SK-N-SH (cell line): ENCODE data around the gene SYT1. TPM values are rescaled to one million over a fixed set of nuclear protein-coding genes. Genes with fewer than 3 reads are reported as not detected.

ENCODE experiments used
- CTCF ChIA-PET: fragments of 300-600, 350-600 bp; formaldehyde crosslinking; extraction: SDS; loops from one replicate; lab custom pipeline; 2021; lab: Yijun Ruan, JAX
- POLR2A ChIA-PET: fragments of 350-600 bp; sonication (Branson Sonifier 250); formaldehyde crosslinking; extraction: SDS; loops from one replicate; lab custom pipeline; 2020; ENCODE audit warnings: antibody characterized with exemption, inconsistent platforms; lab: Yijun Ruan, JAX
- DNase-seq: peaks from one replicate; pipeline ENCODE4 v3.0.0; 2012
- H2AFZ ChIP-seq: fragments of 200-600 bp; sonication (generic); 2 replicates; pipeline ENCODE4 v1.8.1; 2016; ENCODE audit warnings: antibody characterized with exemption, mild to moderate bottlenecking, low read depth
- H3F3A ChIP-seq: fragments of 200-600 bp; sonication (generic); replicated peaks from 2 replicates; pipeline ENCODE3; 2016; ENCODE audit warnings: antibody characterized with exemption, mild to moderate bottlenecking; ENCODE audit not compliant: insufficient read depth
- H3K27ac ChIP-seq, 2 experiments: fragments of 200-500 bp in 1 of 2; fragments of 200-600 bp in 1 of 2; sonication (Bioruptor generic) in 1 of 2; sonication (generic), shearing (Covaris generic) in 1 of 2; 2 replicates each; pipeline versions ENCODE4 v1.5.1 to v1.6.1; 2014 to 2016; ENCODE audit warnings: low read depth in 2 of 2, inconsistent platforms in 1 of 2, low read length in 1 of 2, mild to moderate bottlenecking in 1 of 2, mixed read lengths in 1 of 2
- H3K27me3 ChIP-seq: fragments of 200-600 bp; sonication (generic), shearing (Covaris generic); 2 replicates; pipeline ENCODE4 v1.6.1; 2016; ENCODE audit warnings: mixed run types; ENCODE audit not compliant: insufficient read depth
- H3K36me3 ChIP-seq, 2 experiments: fragments of 200-500 bp in 1 of 2; fragments of 200-600 bp in 1 of 2; sonication (Bioruptor generic) in 1 of 2; sonication (generic) in 1 of 2; replicated peaks in 1 of 2; 2 replicates each; pipeline versions ENCODE3 to v1.5.1; 2014 to 2016; ENCODE audit warnings: low read length in 1 of 2, mild to moderate bottlenecking in 1 of 2; ENCODE audit not compliant: insufficient read depth in 2 of 2, control insufficient read depth in 1 of 2
- H3K4me1 ChIP-seq, 2 experiments: fragments of 200-500 bp in 1 of 2; fragments of 200-600 bp in 1 of 2; sonication (Bioruptor generic) in 1 of 2; sonication (generic), shearing (Covaris generic) in 1 of 2; 2 replicates each; pipeline versions ENCODE4 v1.5.1 to v1.6.1; 2014 to 2016; ENCODE audit warnings: low read depth in 1 of 2, low read length in 1 of 2, mixed run types in 1 of 2; ENCODE audit not compliant: insufficient read depth in 2 of 2, control insufficient read depth in 1 of 2
- H3K4me2 ChIP-seq: fragments of 200-600 bp; sonication (generic), shearing (Covaris generic); 2 replicates; pipeline ENCODE4 v1.6.1; 2017; ENCODE audit warnings: mixed run types
- H3K4me3 ChIP-seq, 2 experiments: fragments of 200-500 bp in 1 of 2; fragments of 200-600 bp in 1 of 2; sonication (Bioruptor generic) in 1 of 2; sonication (generic), shearing (Covaris generic) in 1 of 2; 2 replicates each; pipeline versions ENCODE4 v1.5.1 to v1.8.1; 2014 to 2016; ENCODE audit warnings: low read depth in 2 of 2, inconsistent platforms in 1 of 2, low read length in 1 of 2, mild to moderate bottlenecking in 1 of 2, mixed read lengths in 1 of 2, moderate library complexity in 1 of 2
- H3K79me2 ChIP-seq: fragments of 200-600 bp; sonication (generic); 2 replicates; pipeline ENCODE4 v1.8.1; 2017; ENCODE audit warnings: mild to moderate bottlenecking; ENCODE audit not compliant: insufficient read depth
- H3K9ac ChIP-seq: fragments of 200-600 bp; sonication (generic); 2 replicates; pipeline ENCODE4 v1.6.1; 2017; ENCODE audit warnings: mixed run types
- H3K9me2 ChIP-seq: fragments of 200-600 bp; sonication (generic); 2 replicates; pipeline ENCODE4 v1.6.1; 2017; ENCODE audit warnings: mixed run types
- H3K9me3 ChIP-seq: fragments of 200-600 bp; sonication (generic); 2 replicates; pipeline ENCODE4 v1.6.1; 2017; ENCODE audit warnings: mixed run types, mild to moderate bottlenecking, moderate library complexity
- H4K20me1 ChIP-seq: fragments of 200-600 bp; sonication (generic); 2 replicates; pipeline ENCODE4 v1.6.1; 2017; ENCODE audit warnings: mild to moderate bottlenecking, mixed run types; ENCODE audit not compliant: insufficient read depth
- EZH2phosphoT487 ChIP-seq: fragments of 200-600 bp; sonication (generic); IDR thresholded peaks from 2 replicates; pipeline ENCODE4 v1.6.1; 2017; ENCODE audit warnings: low read depth, mixed run types, mild to moderate bottlenecking, antibody characterized with exemption, moderate library complexity, borderline replicate concordance
- FOSL2 ChIP-seq: IDR thresholded peaks from 2 replicates; pipeline ENCODE4 v1.4.0; 2012; ENCODE audit warnings: low read depth, mild to moderate bottlenecking, moderate library complexity, borderline replicate concordance
- JUND ChIP-seq: IDR thresholded peaks from 2 replicates; pipeline ENCODE4 v1.4.0; 2012
- NFIC ChIP-seq: IDR thresholded peaks from 2 replicates; pipeline ENCODE4 v1.4.0; 2012; ENCODE audit warnings: borderline replicate concordance
- POLR2AphosphoS5 ChIP-seq: IDR thresholded peaks from 2 replicates; pipeline ENCODE4 v1.6.1; 2012; ENCODE audit warnings: low read depth, low read length
- RXRA ChIP-seq: IDR thresholded peaks from 2 replicates; pipeline ENCODE4 v1.4.0; 2012; ENCODE audit warnings: low read depth, mild to moderate bottlenecking, borderline replicate concordance
- SIN3A ChIP-seq: IDR thresholded peaks from 2 replicates; pipeline ENCODE4 v1.6.1; 2012; ENCODE audit warnings: low read depth, mild to moderate bottlenecking, low read length, moderate library complexity, borderline replicate concordance
- TAF1 ChIP-seq: IDR thresholded peaks from 2 replicates; pipeline ENCODE4 v1.6.1; 2012; ENCODE audit warnings: low read depth, mild to moderate bottlenecking, low read length, moderate library complexity, borderline replicate concordance
- TEAD4 ChIP-seq: IDR thresholded peaks from 2 replicates; pipeline ENCODE4 v1.4.0; 2012; ENCODE audit warnings: mild to moderate bottlenecking, borderline replicate concordance; ENCODE audit not compliant: insufficient read depth
- WGBS: methylation state at CpG from one replicate; pipeline ENCODE4 v1.1.6; 2017; ENCODE audit warnings: low lambda C conversion rate; 5-methylcytosine and 5-hydroxymethylcytosine counted together
- polyA plus RNA-seq, 3 experiments: library from polyadenylated mRNA; depleted of rRNA; stranded (reverse); fragments of >200 nt; gene quantifications; 2 replicates each; pipeline ENCODE4 v1.2.3, GENCODE V29; 2012
- TF ChIP-seq, protein P1 (sequence below): IDR thresholded peaks from 2 replicates; pipeline ENCODE4 v1.6.1; 2012; ENCODE audit warnings: mild to moderate bottlenecking, low read depth, low read length, moderate library complexity
- TF ChIP-seq, protein P2 (sequence below): IDR thresholded peaks from 2 replicates; pipeline ENCODE4; 2012
- TF ChIP-seq, protein P3 (sequence below): fragments of 150-350 bp; IDR thresholded peaks from 2 replicates; pipeline ENCODE4 v1.6.1; 2016; ENCODE audit warnings: mild to moderate bottlenecking, low read depth, low read length
- TF ChIP-seq, protein P4 (sequence below): fragments of 150-350 bp; IDR thresholded peaks from 2 replicates; pipeline ENCODE4 v1.6.1; 2017; ENCODE audit warnings: antibody characterized with exemption, low read length, low read depth, borderline replicate concordance
- TF ChIP-seq, protein P5 (sequence below): IDR thresholded peaks from 2 replicates; pipeline ENCODE4 v1.4.0; 2012; ENCODE audit warnings: low read depth, borderline replicate concordance

Gene SYT1
- polyA plus RNA-seq, 1 of the 3 experiments (the other 2 are of a cell fraction) = 12.7 TPM

DNA sequence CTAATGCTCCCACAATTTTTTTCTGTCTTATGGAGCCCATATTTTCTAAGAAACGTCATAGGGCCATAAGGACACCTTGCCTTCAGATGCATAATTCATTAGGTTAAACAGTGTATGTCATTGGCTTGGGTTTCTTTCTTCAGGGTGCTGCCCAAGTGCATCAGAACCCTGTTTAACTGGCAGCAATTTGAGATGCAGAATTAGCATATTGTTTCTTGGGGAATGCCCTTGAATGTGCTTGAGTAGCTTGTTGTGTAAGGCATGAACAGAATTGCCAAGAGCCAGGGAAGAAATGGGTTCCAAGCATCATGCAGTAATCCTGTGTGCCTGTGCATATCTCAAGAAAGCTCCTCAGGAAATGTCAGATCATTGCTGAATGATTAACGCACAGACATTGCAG lies 277.2 kb downstream of the SYT1 start (continued):
- TF ChIP-seq, protein P1, sequence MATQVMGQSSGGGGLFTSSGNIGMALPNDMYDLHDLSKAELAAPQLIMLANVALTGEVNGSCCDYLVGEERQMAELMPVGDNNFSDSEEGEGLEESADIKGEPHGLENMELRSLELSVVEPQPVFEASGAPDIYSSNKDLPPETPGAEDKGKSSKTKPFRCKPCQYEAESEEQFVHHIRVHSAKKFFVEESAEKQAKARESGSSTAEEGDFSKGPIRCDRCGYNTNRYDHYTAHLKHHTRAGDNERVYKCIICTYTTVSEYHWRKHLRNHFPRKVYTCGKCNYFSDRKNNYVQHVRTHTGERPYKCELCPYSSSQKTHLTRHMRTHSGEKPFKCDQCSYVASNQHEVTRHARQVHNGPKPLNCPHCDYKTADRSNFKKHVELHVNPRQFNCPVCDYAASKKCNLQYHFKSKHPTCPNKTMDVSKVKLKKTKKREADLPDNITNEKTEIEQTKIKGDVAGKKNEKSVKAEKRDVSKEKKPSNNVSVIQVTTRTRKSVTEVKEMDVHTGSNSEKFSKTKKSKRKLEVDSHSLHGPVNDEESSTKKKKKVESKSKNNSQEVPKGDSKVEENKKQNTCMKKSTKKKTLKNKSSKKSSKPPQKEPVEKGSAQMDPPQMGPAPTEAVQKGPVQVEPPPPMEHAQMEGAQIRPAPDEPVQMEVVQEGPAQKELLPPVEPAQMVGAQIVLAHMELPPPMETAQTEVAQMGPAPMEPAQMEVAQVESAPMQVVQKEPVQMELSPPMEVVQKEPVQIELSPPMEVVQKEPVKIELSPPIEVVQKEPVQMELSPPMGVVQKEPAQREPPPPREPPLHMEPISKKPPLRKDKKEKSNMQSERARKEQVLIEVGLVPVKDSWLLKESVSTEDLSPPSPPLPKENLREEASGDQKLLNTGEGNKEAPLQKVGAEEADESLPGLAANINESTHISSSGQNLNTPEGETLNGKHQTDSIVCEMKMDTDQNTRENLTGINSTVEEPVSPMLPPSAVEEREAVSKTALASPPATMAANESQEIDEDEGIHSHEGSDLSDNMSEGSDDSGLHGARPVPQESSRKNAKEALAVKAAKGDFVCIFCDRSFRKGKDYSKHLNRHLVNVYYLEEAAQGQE = no peak
- no peak for TF ChIP-seq TEAD4
- no peak for TF ChIP-seq FOSL2

DNA sequence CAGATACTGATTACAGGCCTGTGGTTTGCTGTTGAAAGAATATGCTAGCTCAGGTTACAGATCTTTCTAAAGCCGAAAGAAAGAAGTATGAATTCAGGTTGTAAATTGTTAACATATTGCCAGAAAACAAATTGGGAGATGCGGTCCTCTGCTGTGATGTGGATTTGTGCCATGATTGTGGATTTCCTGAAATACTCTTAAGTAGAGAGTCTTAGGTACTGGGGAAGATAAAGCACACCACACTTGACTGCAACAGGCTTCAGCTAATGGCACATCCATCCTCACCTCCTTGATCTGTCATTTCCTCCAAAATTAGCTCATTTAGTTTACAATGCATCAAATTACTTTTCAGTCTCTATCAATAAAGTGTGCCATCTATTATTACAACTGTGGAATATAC lies 279.2 kb downstream of the SYT1 start:
- Histone ChIP-seq H3K4me1 (peaks cover 0 to 3% of the 10 kb centered on the region in 2 experiments; a peak in 1 of 4 replicates), H3K79me2 (no peaks in the 10 kb centered on the region), H3K27me3 (no peaks in the 10 kb centered on the region), H3K9ac (no peak overlapping the region), H3K36me3 (peaks cover 0 to 3% of the 10 kb centered on the region in 2 experiments), H3F3A (no peaks in the 10 kb centered on the region), H3K4me3 (no peak overlapping the region), H3K9me2 (no peaks in the 10 kb centered on the region), H3K9me3 (no peaks in the 10 kb centered on the region), H2AFZ (no peak overlapping the region), H4K20me1 (no peaks in the 10 kb centered on the region), H3K4me2 (no peak overlapping the region), H3K27ac (no peak overlapping the region)
- no peak for TF ChIP-seq NFIC
- TF ChIP-seq, protein P2, sequence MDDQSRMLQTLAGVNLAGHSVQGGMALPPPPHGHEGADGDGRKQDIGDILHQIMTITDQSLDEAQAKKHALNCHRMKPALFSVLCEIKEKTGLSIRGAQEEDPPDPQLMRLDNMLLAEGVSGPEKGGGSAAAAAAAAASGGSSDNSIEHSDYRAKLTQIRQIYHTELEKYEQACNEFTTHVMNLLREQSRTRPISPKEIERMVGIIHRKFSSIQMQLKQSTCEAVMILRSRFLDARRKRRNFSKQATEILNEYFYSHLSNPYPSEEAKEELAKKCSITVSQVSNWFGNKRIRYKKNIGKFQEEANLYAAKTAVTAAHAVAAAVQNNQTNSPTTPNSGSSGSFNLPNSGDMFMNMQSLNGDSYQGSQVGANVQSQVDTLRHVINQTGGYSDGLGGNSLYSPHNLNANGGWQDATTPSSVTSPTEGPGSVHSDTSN = no peak
- DNase-seq = no peak
- POLR2A ChIA-PET = no interaction called here
- CTCF ChIA-PET = no interaction called here
- 93% methylated on average over 2 of the region's 2 CpGs for WGBS

DNA sequence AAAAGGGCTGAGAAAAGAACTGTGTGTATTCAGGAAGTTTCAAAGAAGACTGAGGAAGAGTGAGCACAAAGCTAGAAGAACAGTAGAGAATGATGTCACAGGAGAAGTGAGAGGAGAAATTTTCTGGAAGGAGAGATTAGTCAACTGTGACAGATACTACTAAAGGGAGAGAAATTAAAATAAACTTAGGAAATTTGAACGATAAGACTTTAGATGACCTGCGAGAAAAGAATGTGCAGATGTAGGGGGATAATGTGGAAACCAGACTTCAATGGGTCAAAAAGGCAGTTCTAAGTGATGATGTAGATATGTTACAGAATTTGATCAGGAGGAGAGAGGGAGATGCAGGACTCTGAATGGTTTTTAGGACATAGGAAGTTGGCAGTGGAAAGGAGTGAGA lies 287.4 kb downstream of the SYT1 start:
- Histone ChIP-seq H3K4me2 (no peak overlapping the region), H4K20me1 (no peaks in the 10 kb centered on the region), H3K4me3 (no peak overlapping the region), H3K27me3 (no peaks in the 10 kb centered on the region), H3F3A (no peaks in the 10 kb centered on the region), H3K9ac (no peak overlapping the region), H3K36me3 (no peaks in the 10 kb centered on the region), H3K9me3 (no peaks in the 10 kb centered on the region), H3K4me1 (peaks cover 0 to 9% of the 10 kb centered on the region in 2 experiments; a peak in 3 of 4 replicates), H3K79me2 (no peaks in the 10 kb centered on the region), H3K27ac (no peak overlapping the region), H3K9me2 (no peaks in the 10 kb centered on the region; the same call in 1 of the 2 replicates), H2AFZ (no peak overlapping the region)
- CTCF ChIA-PET = interaction anchor here (1.0 kb wide), 1 partner anchor 10 kb away, joined by 4 read pairs; no protein-coding TSS in a partner anchor
- POLR2A ChIA-PET = interaction anchor here (1.2 kb wide), 1 partner anchor 11 kb away, joined by 3 read pairs; no protein-coding TSS in a partner anchor
- no peak for DNase-seq
- WGBS = 96% methylated on average over 2 of the region's 2 CpGs
- TF ChIP-seq JUND = no peak
- no peak for TF ChIP-seq POLR2AphosphoS5
- TF ChIP-seq, protein P3, sequence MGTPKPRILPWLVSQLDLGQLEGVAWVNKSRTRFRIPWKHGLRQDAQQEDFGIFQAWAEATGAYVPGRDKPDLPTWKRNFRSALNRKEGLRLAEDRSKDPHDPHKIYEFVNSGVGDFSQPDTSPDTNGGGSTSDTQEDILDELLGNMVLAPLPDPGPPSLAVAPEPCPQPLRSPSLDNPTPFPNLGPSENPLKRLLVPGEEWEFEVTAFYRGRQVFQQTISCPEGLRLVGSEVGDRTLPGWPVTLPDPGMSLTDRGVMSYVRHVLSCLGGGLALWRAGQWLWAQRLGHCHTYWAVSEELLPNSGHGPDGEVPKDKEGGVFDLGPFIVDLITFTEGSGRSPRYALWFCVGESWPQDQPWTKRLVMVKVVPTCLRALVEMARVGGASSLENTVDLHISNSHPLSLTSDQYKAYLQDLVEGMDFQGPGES = no peak
- no peak for TF ChIP-seq EZH2phosphoT487
- no peak for TF ChIP-seq SIN3A
- TF ChIP-seq TAF1 = no peak
- TF ChIP-seq, protein P4, sequence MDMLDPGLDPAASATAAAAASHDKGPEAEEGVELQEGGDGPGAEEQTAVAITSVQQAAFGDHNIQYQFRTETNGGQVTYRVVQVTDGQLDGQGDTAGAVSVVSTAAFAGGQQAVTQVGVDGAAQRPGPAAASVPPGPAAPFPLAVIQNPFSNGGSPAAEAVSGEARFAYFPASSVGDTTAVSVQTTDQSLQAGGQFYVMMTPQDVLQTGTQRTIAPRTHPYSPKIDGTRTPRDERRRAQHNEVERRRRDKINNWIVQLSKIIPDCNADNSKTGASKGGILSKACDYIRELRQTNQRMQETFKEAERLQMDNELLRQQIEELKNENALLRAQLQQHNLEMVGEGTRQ = no peak
- TF ChIP-seq RXRA = no peak
- TF ChIP-seq NFIC = no peak
- TF ChIP-seq, protein P5, sequence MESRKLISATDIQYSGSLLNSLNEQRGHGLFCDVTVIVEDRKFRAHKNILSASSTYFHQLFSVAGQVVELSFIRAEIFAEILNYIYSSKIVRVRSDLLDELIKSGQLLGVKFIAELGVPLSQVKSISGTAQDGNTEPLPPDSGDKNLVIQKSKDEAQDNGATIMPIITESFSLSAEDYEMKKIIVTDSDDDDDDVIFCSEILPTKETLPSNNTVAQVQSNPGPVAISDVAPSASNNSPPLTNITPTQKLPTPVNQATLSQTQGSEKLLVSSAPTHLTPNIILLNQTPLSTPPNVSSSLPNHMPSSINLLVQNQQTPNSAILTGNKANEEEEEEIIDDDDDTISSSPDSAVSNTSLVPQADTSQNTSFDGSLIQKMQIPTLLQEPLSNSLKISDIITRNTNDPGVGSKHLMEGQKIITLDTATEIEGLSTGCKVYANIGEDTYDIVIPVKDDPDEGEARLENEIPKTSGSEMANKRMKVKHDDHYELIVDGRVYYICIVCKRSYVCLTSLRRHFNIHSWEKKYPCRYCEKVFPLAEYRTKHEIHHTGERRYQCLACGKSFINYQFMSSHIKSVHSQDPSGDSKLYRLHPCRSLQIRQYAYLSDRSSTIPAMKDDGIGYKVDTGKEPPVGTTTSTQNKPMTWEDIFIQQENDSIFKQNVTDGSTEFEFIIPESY = no peak
